Activated CD4-positive, alpha-beta T cell treated with anti-CD3 and anti-CD28 coated beads for 24 hours (primary cell): ENCODE measurements around the gene ASAP2.

Experiments
- DNase-seq, 2 donors: peaks; one replicate each; pipeline ENCODE4 v3.0.0-alpha.2; 2020; ENCODE audit warnings: low read depth in 2 of 2

Gene ASAP2

DNA sequence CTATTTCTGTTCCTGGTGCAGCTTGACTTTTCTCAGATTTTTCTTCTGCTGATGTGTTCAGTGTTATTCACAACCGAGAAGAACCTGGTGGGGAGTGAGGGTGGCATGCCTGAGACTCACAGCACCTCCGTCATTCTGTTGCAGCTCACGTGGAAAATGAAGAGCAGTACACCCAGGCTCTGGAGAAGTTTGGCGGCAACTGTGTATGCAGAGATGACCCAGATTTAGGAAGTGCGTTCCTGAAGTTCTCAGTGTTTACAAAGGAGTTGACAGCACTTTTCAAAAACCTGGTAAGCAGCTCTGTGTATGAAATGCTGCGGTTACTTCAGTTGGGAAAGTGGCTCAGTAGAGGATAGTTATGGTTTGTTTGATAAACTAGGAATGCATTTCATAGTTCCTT is 90.5 kb downstream of the ASAP2 start:
- DNase-seq = no peak

DNA sequence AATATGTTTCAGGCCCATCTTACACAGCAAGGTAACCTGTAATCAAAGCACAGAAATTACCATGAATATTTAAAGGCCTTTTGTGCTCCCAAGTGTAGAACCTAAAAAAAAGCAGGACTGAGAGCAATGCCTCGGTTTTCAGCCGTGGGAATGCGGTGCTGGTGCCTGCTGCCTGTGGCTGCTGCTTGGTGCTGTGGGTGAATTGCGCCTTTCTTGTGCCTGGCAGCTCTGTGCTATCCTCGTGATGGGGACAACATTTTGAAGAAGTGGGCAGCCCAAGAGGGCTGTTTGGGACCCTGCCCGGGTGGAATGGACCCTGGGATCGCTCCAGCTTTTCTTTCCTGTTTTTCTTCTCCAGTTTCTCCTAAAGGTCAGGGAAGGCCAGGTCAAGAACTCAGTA is 91.2 kb downstream of the ASAP2 start:
- no peak for DNase-seq

DNA sequence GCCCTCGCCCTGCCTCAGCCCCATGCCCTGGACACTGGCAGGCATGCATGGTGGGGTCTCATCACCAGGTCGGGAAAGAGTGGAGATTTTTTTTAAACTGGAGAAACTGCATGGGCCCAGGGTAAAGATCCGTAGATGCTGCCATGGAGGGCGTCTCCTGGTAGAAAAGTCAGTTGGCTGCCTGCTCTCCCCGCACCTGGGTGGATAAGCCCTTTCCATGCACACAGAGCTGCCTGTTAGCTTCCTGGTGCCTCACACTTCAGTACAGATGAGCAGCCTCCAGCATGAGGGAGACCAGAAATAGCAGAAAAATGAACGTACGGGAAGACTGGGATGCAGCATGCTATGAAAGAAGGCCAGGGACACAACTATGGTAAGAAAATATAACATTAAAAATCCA is 92.0 kb downstream of the ASAP2 start:
- no peak for DNase-seq

DNA sequence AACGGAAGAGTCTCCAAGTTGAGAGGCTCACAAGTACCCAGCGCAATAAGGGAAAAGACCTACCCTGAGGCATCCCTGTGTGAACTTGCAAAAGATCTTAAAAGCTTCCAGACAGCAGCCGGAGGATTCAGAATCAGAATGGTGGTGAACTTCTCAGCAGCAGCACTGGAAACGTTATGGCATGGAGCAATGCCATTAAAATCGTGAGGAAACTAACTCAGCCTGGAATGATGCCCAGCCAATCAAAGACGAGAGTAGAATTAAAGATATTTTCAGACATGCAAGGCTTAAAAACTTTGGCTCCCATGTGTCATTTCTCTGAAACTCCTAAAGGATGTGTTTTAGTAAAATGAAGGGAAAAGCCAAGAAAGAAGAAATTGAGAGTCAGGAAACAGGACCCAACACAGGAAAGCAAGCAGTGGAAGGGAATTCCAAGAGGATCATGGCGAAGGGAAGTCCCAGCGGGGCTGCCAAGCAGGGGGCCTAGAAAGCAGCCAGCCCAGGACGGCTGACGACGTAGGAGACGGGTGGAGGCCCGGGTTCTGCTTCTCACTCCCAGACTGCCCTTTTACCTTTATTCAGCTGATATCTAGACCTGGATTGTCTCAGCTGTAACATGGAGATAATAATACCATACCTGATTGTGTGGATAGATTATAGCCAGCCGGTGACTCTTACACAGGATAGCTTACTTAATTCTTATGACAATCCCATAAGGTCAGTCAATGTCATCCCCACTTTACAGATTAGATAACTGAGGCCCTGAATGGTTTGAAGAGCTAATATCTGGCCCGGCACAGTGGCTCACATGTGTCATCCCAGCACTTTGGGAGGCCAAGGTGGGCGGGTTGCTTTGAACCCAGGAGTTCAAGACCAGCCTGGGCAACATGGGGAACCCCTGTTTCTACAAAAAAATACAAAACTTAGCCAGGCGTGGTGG is 92.8 kb downstream of the ASAP2 start:
- DNase-seq = no peak

DNA sequence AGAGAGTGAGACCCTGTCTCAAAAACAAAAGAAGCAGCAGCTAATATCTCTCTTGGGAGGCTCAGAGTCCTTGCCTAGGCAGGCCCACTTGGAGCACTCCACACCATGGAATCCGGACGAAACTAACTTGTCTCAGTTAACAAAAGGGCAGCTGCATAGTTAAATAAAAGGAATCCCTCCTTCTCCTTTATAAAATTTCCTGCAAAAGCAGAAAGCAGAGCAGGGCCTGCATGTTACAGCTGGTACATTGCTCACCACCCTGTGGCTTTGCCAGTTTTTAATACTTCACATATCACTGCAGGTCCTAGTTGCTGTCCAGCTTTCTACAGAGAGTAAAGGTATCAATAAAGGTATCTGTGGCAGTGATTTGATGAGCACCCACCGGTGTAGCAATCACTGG is 93.6 kb downstream of the ASAP2 start:
- no peak for DNase-seq

DNA sequence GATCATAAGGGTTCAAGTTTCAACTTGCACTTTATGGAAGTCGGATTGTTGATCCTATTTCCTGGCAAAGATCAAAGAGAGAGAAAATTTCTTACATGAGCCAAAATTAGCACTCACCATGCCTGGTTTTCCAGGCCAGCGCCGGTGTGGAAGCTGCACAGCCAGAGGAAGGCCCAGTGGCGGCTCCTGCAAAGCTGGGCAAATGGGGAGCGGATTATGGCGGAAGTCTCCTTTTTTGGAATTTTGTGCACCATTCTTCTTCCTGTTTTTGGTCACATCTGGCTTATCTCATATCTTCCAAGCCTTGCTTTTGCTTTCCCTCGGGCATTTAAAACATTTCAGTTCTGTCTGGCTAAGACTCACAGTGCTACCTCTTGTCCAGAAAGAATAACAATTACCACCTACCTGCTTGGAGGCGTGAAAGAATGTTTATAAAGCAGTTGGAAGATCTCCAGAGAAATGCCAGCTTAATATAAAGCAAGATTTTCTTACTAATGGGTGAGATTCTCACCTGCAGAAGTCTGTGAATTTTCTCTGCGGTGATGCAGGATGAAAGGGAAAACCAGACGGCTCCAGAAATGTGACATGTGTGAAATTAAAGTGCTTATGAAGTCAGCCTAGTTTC is 94.3 kb downstream of the ASAP2 start:
- DNase-seq = no peak

DNA sequence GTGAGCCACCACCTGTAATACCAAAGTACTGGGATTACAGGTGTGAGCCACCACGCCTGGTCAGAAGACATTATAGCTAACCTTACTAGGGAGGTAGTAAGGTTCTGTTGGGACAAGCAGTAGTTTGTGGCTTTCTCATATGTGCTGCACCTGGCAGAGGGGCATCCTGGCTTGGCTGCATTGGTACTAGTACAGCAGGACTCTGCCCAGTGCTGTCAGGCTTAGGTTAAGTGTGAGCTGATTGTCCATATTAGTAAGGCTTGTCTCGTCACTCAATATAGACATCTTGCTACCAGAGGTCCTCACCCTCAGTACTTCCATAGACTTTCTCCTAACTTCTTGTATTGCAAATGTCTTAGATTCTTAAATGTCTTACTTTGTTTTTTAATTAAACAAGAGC is 96.1 kb downstream of the ASAP2 start:
- no peak for DNase-seq

DNA sequence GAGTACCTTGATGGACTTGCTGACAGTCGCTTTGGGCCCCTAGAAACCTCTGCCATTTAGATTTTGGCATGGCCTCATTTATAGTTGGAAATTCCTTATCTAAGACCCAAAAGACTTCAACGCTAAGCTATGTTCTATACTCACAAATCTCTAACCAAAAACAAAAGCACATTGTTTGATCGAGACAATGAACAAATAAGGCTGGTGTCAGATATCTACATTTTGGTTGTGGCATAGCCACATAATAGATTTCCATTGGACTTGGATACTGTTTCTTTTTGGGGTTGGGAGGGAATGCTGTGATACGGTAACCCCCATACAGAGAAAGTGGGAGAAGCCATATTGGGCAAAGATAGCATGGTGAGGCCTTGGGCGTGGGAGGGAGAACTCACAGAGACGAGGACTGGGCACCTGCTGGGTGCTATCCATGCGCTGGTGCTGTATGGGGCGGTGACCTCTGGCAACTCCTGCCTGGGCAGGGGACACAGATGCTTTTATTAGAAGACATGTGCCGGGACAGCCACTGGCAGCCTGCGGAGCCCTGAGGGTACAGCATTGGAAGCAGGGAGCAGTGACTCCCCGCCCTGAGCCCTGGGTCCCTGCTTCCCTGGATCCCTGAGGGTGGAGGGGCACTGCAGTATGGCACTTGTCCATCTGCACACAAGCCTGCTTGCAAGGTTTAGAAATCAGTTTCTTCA is 97.1 kb downstream of the ASAP2 start:
- no peak for DNase-seq

DNA sequence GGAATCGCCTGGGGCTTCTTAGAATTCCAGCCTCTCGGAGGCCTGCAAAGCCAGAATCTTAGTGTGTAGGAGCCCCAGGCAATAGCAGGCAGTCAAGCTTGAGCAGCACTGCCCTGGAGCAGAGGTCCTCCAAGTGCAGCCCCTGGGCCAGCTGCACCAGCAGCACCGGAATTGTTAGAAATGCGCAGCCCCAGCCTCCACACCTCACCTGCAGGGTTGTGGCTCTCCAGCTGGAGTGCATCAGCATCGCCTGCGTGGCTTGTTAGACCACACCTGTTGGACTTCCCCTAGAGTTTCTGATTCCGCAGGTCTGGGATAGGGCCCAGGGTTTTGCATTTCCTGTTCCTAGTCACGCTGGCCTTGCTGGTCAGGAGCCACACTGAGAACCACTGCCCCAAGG is 100.3 kb downstream of the ASAP2 start:
- DNase-seq = no peak

DNA sequence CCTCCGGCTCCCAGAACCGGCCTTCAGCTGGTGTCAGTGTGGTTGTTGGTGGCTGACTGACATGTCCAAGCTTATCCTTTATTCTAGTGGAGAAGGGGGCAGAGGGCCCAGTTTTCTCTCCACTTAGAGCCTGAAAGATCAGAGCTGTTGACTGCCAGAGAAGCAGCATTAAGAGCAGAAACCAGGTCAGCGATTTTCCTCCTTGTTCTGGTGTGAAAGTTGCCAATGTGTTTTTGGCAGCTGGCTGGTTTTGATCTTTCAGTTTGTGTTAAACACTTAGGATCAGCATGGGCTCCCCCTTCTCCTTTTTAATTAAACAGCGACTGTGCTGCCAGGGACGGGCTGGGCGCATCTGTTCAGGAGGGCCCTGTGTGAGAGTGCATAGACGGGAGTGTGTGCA is 100.9 kb downstream of the ASAP2 start:
- no peak for DNase-seq

DNA sequence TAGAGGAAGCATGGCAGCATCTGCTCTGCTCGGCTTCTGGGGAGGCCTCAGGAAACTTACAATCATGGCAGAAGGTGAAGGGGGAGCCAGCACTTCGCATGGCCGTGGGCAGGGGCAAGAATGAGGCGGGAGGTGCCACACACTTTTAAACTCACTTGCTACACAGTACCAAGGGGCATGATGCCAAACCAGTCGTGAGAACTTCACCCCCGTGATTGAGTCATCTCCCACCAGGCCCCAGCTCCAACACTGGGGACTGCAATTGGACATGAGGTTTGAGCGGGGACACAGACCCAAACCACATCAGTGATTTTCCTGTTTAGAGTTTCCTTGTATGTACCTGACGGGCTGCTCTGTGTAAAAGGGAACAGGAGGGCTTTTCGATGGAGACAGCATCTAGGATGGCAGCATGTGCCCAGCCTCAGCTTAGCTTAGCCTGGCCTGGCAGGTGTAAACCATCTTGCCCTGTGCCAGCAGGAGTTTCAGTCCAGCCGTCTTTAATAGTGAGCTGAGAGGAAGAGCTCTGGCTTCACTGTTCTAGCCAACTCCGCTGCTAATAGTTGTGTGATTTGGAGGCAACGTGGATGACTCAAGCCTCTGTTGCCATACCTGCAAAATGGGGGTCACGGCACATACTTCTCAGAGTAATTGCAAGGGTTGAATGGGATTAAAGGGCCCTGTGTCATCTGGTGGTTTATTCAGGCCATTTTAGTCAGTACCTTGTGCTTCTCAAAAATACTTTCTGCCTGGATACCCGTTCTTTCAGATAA is 101.8 kb downstream of the ASAP2 start:
- no peak for DNase-seq

DNA sequence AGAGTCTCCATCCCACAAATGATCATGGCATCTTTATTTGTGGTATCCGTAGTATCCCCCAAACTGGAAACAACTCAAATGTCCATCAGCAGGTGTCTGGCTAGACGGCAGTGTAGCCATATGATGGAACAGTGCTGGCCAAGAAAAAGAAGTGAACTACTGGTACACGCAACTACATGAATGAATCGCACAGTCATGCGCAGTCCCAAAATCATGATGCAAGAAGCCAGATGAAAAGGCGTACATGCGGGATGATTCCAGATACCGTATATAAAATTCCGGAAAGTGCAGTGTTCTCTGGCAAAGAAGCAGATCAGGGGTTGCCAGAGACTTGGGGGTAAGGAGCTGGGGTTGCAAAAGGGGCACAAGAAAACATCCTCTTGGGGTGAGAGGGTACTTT is 102.5 kb downstream of the ASAP2 start:
- DNase-seq = no peak

DNA sequence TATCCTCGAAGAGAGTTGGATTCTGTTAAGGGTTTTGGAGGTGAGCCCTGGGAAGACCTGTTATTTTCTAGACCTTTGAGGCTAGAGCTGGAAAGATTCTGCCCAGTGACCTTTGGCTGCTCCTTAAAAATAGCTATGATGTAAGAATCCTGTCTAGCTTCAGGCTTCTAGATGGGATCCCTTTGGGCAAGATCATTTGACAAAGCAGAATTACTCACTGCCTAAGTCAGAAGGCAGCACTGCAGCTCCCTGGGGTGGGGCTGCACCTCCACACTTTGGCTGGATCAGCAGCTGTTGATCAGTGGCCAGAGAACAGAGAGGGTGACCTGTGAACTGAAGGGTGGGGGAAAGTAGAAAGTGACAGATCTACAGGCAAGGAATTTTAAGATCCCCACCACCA is 103.8 kb downstream of the ASAP2 start:
- DNase-seq = no peak

DNA sequence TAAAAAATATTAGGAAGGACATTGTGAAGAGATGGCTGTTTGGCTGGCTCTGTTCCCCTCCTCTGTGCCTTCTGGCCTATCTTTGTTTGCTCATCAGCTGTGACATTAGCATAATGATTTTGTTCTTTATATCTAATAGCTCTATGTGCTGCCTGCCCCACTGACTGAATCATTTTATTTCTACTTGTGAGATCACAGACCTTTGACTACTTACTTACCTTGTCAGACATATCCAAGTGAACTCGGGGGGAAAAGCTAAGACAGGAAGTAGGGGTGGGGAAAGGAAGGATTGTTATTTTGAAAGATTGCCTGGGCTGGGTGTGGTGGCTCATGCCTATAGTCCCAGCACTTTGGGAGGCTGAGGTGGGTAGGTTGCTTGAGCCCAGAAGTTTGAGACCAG is 104.2 kb downstream of the ASAP2 start:
- DNase-seq = no peak

DNA sequence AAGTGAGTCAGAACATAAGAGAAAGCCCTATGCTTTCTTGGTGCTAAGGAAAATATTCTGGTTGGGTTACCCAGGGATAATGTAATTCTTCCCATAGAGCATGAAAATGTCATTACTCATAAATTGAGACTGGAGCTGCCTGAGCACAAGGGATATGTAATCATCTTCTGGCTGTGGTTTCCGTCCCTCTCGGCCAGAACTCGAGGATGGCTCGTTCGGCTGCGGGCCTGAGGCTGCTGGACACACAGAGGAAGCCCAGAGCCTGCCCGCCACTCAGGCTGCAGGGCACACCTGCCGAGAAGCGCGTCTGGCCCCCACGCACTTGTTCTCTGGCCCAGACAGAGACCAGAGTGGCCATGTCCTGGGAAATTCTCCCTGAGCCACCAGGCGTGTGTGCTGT is 104.9 kb downstream of the ASAP2 start:
- no peak for DNase-seq

DNA sequence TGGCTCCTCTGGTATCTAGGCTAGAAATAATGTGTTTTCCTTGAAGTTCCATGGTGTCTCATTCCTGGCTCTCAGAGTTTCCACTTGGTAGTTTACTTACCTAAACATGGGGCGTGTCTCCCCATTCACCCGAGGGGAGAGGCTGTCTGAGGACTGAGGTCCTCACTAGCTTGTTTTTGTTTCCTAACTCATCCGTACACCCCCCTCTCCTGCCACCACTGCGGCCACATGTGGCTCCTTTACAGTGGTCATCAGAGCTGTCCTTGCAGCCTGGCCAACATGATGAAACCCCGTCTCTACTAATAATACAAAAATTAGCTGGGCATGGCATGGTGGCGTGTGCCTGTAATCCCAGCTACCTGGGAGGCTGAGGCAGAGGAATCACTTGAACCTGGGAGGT is 106.0 kb downstream of the ASAP2 start:
- DNase-seq = no peak

DNA sequence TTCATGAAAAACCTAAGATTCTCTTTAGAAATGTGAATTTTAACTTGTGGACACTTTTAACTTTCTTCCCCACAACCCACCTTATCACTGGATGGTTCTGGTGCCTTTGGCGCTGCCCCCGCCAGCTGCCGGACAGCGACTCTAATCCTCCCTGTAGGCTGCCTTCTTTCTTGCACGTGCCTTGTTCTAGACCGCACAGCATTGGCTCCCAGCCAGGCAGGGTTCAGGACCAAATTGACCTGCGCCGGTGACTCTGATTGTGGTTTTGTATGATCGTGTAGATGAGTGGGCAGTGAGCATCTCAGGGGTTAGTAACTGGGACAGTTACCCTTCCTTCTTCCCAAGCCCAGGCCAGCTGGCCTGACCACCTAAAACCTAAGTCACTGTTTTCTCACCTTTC is 106.8 kb downstream of the ASAP2 start:
- no peak for DNase-seq

DNA sequence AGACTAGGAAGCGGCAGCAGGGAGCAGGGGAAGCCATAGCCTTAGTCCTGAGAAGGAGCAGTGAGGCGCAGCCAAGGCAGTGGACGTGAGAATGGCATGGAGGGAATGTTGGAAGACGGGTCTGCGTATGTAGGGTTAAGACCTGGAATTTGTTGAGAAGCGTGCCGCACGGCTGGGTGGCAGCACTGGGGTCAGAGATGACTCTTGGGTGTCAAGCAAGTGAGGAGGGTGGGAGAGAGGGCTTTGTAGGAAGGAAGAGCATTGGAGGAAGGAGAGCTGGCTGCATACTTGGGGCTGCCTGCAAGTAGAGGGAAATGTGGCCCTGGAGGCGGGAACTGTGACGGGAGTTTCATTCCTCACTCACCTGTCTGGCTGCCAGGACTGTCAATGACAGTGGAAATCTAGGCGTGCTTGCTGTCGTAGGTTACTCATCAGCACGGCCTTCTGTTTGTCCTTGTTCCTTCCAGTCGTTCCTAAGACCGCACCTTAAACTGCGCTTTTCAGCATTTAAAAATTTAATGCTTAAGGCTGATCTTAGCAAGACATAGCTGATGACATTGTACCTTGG is 108.8 kb downstream of the ASAP2 start:
- DNase-seq = no peak

DNA sequence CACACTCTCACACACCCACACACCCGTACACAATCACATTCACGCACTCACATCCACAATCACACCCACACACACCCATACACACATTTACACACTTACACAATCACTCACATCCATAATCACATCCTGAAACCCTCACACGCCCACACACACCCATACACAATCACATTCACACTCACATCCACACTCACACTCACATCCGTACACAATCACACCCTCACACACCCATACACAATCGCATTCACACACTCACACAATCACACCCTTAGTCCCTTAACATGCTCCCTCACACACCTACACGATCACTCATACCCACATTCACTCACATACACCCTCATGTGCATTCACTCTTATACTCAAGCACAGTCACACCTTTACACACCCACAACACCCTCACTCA is 110.9 kb downstream of the ASAP2 start:
- no peak for DNase-seq

DNA sequence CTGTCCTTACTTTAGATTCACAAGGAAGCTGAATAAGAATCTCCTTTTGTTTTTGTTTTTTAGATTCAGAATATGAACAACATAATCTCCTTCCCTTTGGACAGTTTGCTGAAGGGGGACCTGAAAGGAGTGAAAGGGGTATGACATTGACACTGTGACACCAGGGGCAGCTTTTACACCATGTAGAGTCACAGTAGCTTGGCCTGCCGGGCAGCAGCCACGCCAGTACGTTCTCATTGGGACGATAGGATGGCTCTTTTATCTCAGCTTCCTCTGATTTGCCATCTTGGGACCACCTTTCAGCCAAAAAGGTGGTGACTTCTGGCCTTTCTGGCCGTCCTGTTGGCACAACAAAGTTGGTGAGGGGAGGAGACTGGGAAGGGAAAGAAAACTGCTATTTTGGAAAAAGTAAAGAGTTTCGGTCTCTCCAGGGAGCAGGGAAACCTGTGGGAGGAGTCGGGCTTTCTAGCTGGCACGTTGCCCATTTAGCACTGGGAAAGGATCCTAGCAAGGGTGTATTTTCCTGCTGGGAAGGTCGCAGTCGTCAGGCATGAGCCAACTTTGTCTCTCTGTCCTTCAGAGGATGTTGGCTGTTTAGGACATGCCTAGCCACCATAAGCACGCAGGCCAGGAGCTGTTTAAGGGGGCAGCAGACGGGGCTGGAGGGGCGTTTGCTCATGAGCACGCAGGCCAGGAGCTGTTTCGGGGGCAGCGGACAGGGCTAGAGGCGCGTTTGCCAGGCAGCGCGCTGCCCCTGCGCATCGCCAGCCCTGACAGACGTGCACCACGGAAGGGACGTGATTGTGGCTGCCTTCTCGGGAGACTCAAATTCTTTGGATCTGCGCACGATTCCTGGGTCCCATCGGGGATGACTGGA is 112.1 kb downstream of the ASAP2 start:
- DNase-seq = no peak

DNA sequence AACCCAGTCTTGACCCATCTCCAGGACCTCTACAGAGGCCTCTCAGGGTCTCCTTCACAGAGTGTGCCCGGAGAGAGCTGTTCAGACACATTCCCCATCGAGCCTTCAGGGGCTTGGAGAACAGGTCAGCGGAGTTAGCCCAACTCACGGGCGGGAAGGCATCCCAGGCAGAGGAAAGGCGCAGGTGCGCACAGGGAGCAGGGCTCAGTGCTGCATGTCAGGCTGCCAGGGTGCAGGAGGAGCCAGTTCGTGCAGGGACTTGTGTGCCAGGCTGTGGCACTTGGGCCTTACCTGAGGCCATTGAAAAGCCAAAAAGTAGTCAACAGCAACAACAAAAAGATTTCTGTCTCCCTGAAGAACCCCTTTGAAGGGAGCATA is 112.7 kb downstream of the ASAP2 start:
- DNase-seq = no peak
